BLaER1 treated with 17β-estradiol and CSF1 and Interleukin-3, amounts not matched to agents 10 nM and 100 nM (cell line): ENCODE data around the gene NF1.
"Not testable (repeated sequence)": the region's sequence is repeated elsewhere in the genome, so short reads cannot be mapped to it uniquely, and the experiment has no call there.

ENCODE experiments used
- H3K27ac ChIP-seq, 11 experiments: shearing (Covaris generic); formaldehyde crosslinking; 2 replicates each; pipeline ENCODE4 v1.8.1; 2022
- H3K27me3 ChIP-seq, 11 experiments: shearing (Covaris generic); formaldehyde crosslinking; 2 replicates each; pipeline ENCODE4 v1.8.1; 2022
- H3K36me3 ChIP-seq, 11 experiments: shearing (Covaris generic); formaldehyde crosslinking; 2 replicates each; pipeline ENCODE4 v1.8.1; 2022
- H3K4me1 ChIP-seq, 10 experiments: shearing (Covaris generic); formaldehyde crosslinking; 2 replicates each; pipeline ENCODE4 v1.8.1; 2022
- H3K4me2 ChIP-seq, 11 experiments: shearing (Covaris generic); formaldehyde crosslinking; 2 replicates each; pipeline ENCODE4 v1.8.1; 2022
- H3K4me3 ChIP-seq, 10 experiments: shearing (Covaris generic); formaldehyde crosslinking; 2 replicates each; pipeline ENCODE4 v1.8.1; 2022
- H3K9ac ChIP-seq, 11 experiments: shearing (Covaris generic); formaldehyde crosslinking; 2 replicates each; pipeline ENCODE4 v1.8.1; 2022
- H3K9me3 ChIP-seq, 11 experiments: shearing (Covaris generic); formaldehyde crosslinking; replicated peaks in 1 of 11; 2 replicates each; pipeline ENCODE4 v1.8.1; 2022
- H4K20me1 ChIP-seq, 11 experiments: shearing (Covaris generic); formaldehyde crosslinking; 2 replicates each; pipeline ENCODE4 v1.8.1; 2022
- Cebpa-rat ChIP-seq, 11 experiments: shearing (Covaris generic); IDR thresholded peaks; 2 replicates each; pipeline ENCODE4 v1.8.1; 2022

The NF1 gene

GRCh38 chr17:31252741-31253140, 158.0 kb downstream of the NF1 start:
- Histone ChIP-seq H3K9me3 (no peaks in the 10 kb centered on the region), H4K20me1 (no peaks in the 10 kb centered on the region; a peak in 1 of 22 replicates), H3K9ac (no peak overlapping the region), H3K4me3 (no peak overlapping the region), H3K4me2 (no peak overlapping the region), H3K36me3 (peaks cover 12 to 77% (median 29%) of the 10 kb centered on the region in 11 experiments; a peak in 15 of 22 replicates), H3K27ac (no peak overlapping the region), H3K4me1 (peaks cover 12 to 24% (median 16%) of the 10 kb centered on the region in 10 experiments), H3K27me3 (no peaks in the 10 kb centered on the region)
- no peak for TF ChIP-seq Cebpa-rat (IDR thresholded peaks at IDR 0.05)

- no peak overlapping the region for H3K9ac ChIP-seq
- no peaks in the 10 kb centered on the region for H3K27me3 ChIP-seq
- no peak for TF ChIP-seq Cebpa-rat (IDR thresholded peaks at IDR 0.05)
These were observed 159.9 kb downstream of the NF1 start for GRCh38 chr17:31254654-31255053.

GRCh38 chr17:31256936-31257335, 162.2 kb downstream of the NF1 start:
- no peaks in the 10 kb centered on the region for H3K4me1 ChIP-seq
- H3K9me3 ChIP-seq: no peaks in the 10 kb centered on the region
- no peak overlapping the region for H3K27ac ChIP-seq
- H3K4me2 ChIP-seq: no peak overlapping the region
- no peak overlapping the region for H3K4me3 ChIP-seq
- H3K36me3 ChIP-seq: peaks cover 28 to 82% (median 44%) of the 10 kb centered on the region in 11 experiments
- no peaks in the 10 kb centered on the region for H3K27me3 ChIP-seq
- no peaks in the 10 kb centered on the region; a peak in 1 of 22 replicates for H4K20me1 ChIP-seq
- no peak overlapping the region for H3K9ac ChIP-seq
- TF ChIP-seq Cebpa-rat (IDR thresholded peaks at IDR 0.05): no peak

More at GRCh38 chr17:31254654-31255053, 159.9 kb downstream of the NF1 start:
- Histone ChIP-seq H3K4me3 (no peak overlapping the region), H3K4me2 (no peak overlapping the region), H3K36me3 (peaks cover 7 to 72% (median 24%) of the 10 kb centered on the region in 11 experiments; a peak in 17 of 22 replicates), H3K9me3 (no peaks in the 10 kb centered on the region), H3K4me1 (peaks cover 11 to 22% (median 15%) of the 10 kb centered on the region in 10 experiments), H3K27ac (no peak overlapping the region), H4K20me1 (no peaks in the 10 kb centered on the region; a peak in 1 of 22 replicates)

- Histone ChIP-seq H3K4me1 (no peaks in the 10 kb centered on the region), H3K9me3 (no peaks in the 10 kb centered on the region), H3K27ac (no peak overlapping the region), H3K9ac (no peak overlapping the region), H4K20me1 (no peaks in the 10 kb centered on the region; a peak in 1 of 22 replicates), H3K27me3 (no peaks in the 10 kb centered on the region), H3K4me2 (no peak overlapping the region), H3K36me3 (peaks cover 30 to 78% (median 49%) of the 10 kb centered on the region in 11 experiments), H3K4me3 (no peak overlapping the region)
- TF ChIP-seq Cebpa-rat (IDR thresholded peaks at IDR 0.05): no peak
These were observed 165.4 kb downstream of the NF1 start for GRCh38 chr17:31260151-31260550.

GRCh38 chr17:31261601-31262000, 166.8 kb downstream of the NF1 start:
- H3K4me1 ChIP-seq: no peaks in the 10 kb centered on the region
- H3K27ac ChIP-seq: no peak overlapping the region
- H4K20me1 ChIP-seq: no peaks in the 10 kb centered on the region; a peak in 1 of 22 replicates
- H3K4me2 ChIP-seq: no peak overlapping the region
- peaks cover 42 to 86% (median 62%) of the 10 kb centered on the region in 11 experiments for H3K36me3 ChIP-seq
- H3K9me3 ChIP-seq: no peaks in the 10 kb centered on the region
- H3K9ac ChIP-seq: no peak overlapping the region
- no peak for TF ChIP-seq Cebpa-rat (IDR thresholded peaks at IDR 0.05)
- no peaks in the 10 kb centered on the region for H3K27me3 ChIP-seq
- H3K4me3 ChIP-seq: no peak overlapping the region

- H3K4me3 ChIP-seq, H3K9me3 ChIP-seq, H3K9ac ChIP-seq, H3K4me2 ChIP-seq, H3K27ac ChIP-seq, H4K20me1 ChIP-seq, H3K4me1 ChIP-seq, H3K27me3 ChIP-seq: not testable (repeated sequence)
- H3K36me3 ChIP-seq: peaks cover 52 to 89% (median 69%) of the 10 kb centered on the region in 11 experiments
These were observed 168.1 kb downstream of the NF1 start for GRCh38 chr17:31262923-31263322.

- H3K27me3 ChIP-seq: no peaks in the 10 kb centered on the region
- no peak for TF ChIP-seq Cebpa-rat (IDR thresholded peaks at IDR 0.05)
- H4K20me1 ChIP-seq: no peaks in the 10 kb centered on the region
- H3K36me3 ChIP-seq: peaks cover 61 to 94% (median 82%) of the 10 kb centered on the region in 11 experiments
- peaks cover 0 to 4% (median 0%) of the 10 kb centered on the region in 10 experiments; a peak in 2 of 20 replicates for H3K4me1 ChIP-seq
- H3K4me2 ChIP-seq: no peak overlapping the region
- H3K9ac ChIP-seq: no peak overlapping the region
- no peak overlapping the region for H3K27ac ChIP-seq
- H3K4me3 ChIP-seq: no peak overlapping the region
- no peaks in the 10 kb centered on the region for H3K9me3 ChIP-seq
These were observed 171.3 kb downstream of the NF1 start for GRCh38 chr17:31266042-31266441.

GRCh38 chr17:31269036-31269577, 174.3 kb downstream of the NF1 start:
- Histone ChIP-seq H3K4me2 (no peak overlapping the region), H3K9ac (no peak overlapping the region), H4K20me1 (no peaks in the 10 kb centered on the region), H3K27ac (no peak overlapping the region), H3K9me3 (no peaks in the 10 kb centered on the region), H3K4me3 (no peak overlapping the region), H3K4me1 (peaks cover 0 to 26% (median 0%) of the 10 kb centered on the region in 10 experiments; a peak in 8 of 20 replicates), H3K36me3 (peaks cover 62 to 94% (median 80%) of the 10 kb centered on the region in 11 experiments), H3K27me3 (no peaks in the 10 kb centered on the region)
- TF ChIP-seq Cebpa-rat (IDR thresholded peaks at IDR 0.05): no peak

GRCh38 chr17:31269578-31269983, 174.8 kb downstream of the NF1 start:
- Histone ChIP-seq H3K9ac (no peak overlapping the region), H3K4me1 (peaks cover 0 to 31% (median 0%) of the 10 kb centered on the region in 10 experiments; a peak in 8 of 20 replicates), H3K9me3 (no peaks in the 10 kb centered on the region), H3K27ac (no peak overlapping the region), H3K4me3 (no peak overlapping the region), H4K20me1 (no peaks in the 10 kb centered on the region), H3K36me3 (peaks cover 62 to 94% (median 81%) of the 10 kb centered on the region in 11 experiments), H3K27me3 (no peaks in the 10 kb centered on the region), H3K4me2 (no peak overlapping the region; a peak in 1 of 22 replicates)
- TF ChIP-seq Cebpa-rat (IDR thresholded peaks at IDR 0.05): no peak

GRCh38 chr17:31272236-31272635, 177.5 kb downstream of the NF1 start:
- H4K20me1 ChIP-seq: no peaks in the 10 kb centered on the region
- H3K27ac ChIP-seq: peak overlapping the region in 2 of 11 experiments; percentile 34 to 57; a peak in 2 of 22 replicates
- TF ChIP-seq Cebpa-rat (IDR thresholded peaks at IDR 0.05): no peak
- no peak overlapping the region for H3K4me3 ChIP-seq
- H3K4me2 ChIP-seq: peak overlapping the region in 2 of 11 experiments; percentile 51 to 74; a peak in 5 of 22 replicates
- H3K4me1 ChIP-seq: peaks cover 0 to 39% (median 0%) of the 10 kb centered on the region in 10 experiments; a peak in 8 of 20 replicates
- H3K9me3 ChIP-seq: no peaks in the 10 kb centered on the region
- H3K9ac ChIP-seq: no peak overlapping the region
- peaks cover 54 to 92% (median 76%) of the 10 kb centered on the region in 11 experiments for H3K36me3 ChIP-seq
- H3K27me3 ChIP-seq: no peaks in the 10 kb centered on the region
